GM21423 (cell line): ENCODE results near the gene KIAA2012.

Experiments used
- ATAC-seq: cut with Tn5 transposase; IDR thresholded peaks from one replicate; pipeline ENCODE4 v1.9.1; 2021; ENCODE audit warnings: mild to moderate bottlenecking, moderate library complexity; ENCODE audit not compliant: unreplicated experiment

KIAA2012 gene

GRCh38 chr2:202148515-202149154, 75.6 kb downstream of the KIAA2012 start:
- no peak for ATAC-seq

GRCh38 chr2:202149155-202149762, 76.2 kb downstream of the KIAA2012 start:
- ATAC-seq = no peak

GRCh38 chr2:202149936-202150335, 76.9 kb downstream of the KIAA2012 start:
- no peak for ATAC-seq

GRCh38 chr2:202152104-202152715, 79.2 kb downstream of the KIAA2012 start:
- ATAC-seq = no peak

- no peak for ATAC-seq
Measured at GRCh38 chr2:202154613-202155012, 81.6 kb downstream of the KIAA2012 start.

GRCh38 chr2:202157211-202157990, 84.3 kb downstream of the KIAA2012 start:
- no peak for ATAC-seq

- no peak for ATAC-seq
Measured at GRCh38 chr2:202158796-202159195, 85.7 kb downstream of the KIAA2012 start.

GRCh38 chr2:202161151-202161835, 88.2 kb downstream of the KIAA2012 start:
- no peak for ATAC-seq

GRCh38 chr2:202164411-202164810, 91.4 kb downstream of the KIAA2012 start:
- no peak for ATAC-seq

- ATAC-seq = no peak
Measured at GRCh38 chr2:202165208-202165607, 92.2 kb downstream of the KIAA2012 start.

- ATAC-seq = no peak
Measured at GRCh38 chr2:202165945-202166344, 92.9 kb downstream of the KIAA2012 start.

GRCh38 chr2:202169131-202169530, 96.1 kb downstream of the KIAA2012 start:
- ATAC-seq = no peak

- ATAC-seq = no peak
Measured at GRCh38 chr2:202169832-202170424, 96.9 kb downstream of the KIAA2012 start.

- no peak for ATAC-seq
Measured at GRCh38 chr2:202171241-202171825, 98.3 kb downstream of the KIAA2012 start.

GRCh38 chr2:202172439-202173211, 99.6 kb downstream of the KIAA2012 start:
- ATAC-seq = no peak

- ATAC-seq = no peak
Measured at GRCh38 chr2:202178346-202178958, 105.4 kb downstream of the KIAA2012 start.

- no peak for ATAC-seq
Measured at GRCh38 chr2:202184557-202184956, 111.5 kb downstream of the KIAA2012 start.

GRCh38 chr2:202185156-202185555, 112.1 kb downstream of the KIAA2012 start:
- ATAC-seq = no peak

- no peak for ATAC-seq
Measured at GRCh38 chr2:202186641-202187202, 113.7 kb downstream of the KIAA2012 start.
